A673 (cell line): ENCODE data around the gene LRRIQ3. TPM values are rescaled to one million over a fixed set of nuclear protein-coding genes. Genes with fewer than 3 reads are reported as not detected.

Experiments used
- BruUV-seq: library from RNA; stranded (reverse); fragments of 400-500 nt; replicated peaks from 2 replicates; lab custom pipeline; 2021; lab: Mats Ljungman, UMichigan
- CTCF ChIA-PET: fragments of 300-600 bp; sonication (Branson Sonifier 250); formaldehyde crosslinking; loops from one replicate; lab custom pipeline; 2022; ENCODE audit warnings: antibody characterized with exemption; lab: Charles Lee
- POLR2A ChIA-PET: fragments of 300-600 bp; sonication (Branson Sonifier 250); formaldehyde crosslinking; loops from one replicate; lab custom pipeline; 2022; ENCODE audit warnings: antibody characterized with exemption; ENCODE audit not compliant: low non-redundant PET; lab: Charles Lee
- DNase-seq: peaks from one replicate; pipeline ENCODE4 v3.0.0-alpha.2; 2015; ENCODE audit warnings: low spot score
- H3K27ac ChIP-seq: fragments of 200-600 bp; sonication (generic); 2 replicates; pipeline ENCODE4 v1.5.1; 2016; ENCODE audit warnings: mixed run types, low read depth, mild to moderate bottlenecking, mixed read lengths, antibody characterized with exemption, low read length; ENCODE audit not compliant: poor library complexity, severe bottlenecking
- H3K27me3 ChIP-seq: fragments of 200-600 bp; sonication (generic); replicated peaks from 2 replicates; pipeline ENCODE4 v1.6.1; 2017; ENCODE audit warnings: mixed run types, low read depth, mild to moderate bottlenecking, mixed read lengths, antibody characterized with exemption, low read length; ENCODE audit not compliant: insufficient read depth, poor library complexity
- H3K36me3 ChIP-seq: fragments of 200-600 bp; sonication (generic); 2 replicates; pipeline ENCODE4 v1.6.1; 2016; ENCODE audit warnings: mixed run types, mild to moderate bottlenecking, mixed read lengths, antibody characterized with exemption, low read length; ENCODE audit not compliant: insufficient read depth, poor library complexity, severe bottlenecking
- H3K4me1 ChIP-seq: fragments of 200-600 bp; sonication (generic); 2 replicates; pipeline ENCODE4 v1.6.1; 2017; ENCODE audit warnings: mixed run types, mild to moderate bottlenecking, mixed read lengths, antibody characterized with exemption, low read length; ENCODE audit not compliant: insufficient read depth, poor library complexity, severe bottlenecking
- H3K4me3 ChIP-seq: fragments of 200-600 bp; sonication (generic); 2 replicates; pipeline ENCODE4 v1.5.1; 2016; ENCODE audit warnings: low read depth, mixed run types, mild to moderate bottlenecking, mixed read lengths, low read length; ENCODE audit not compliant: poor library complexity, severe bottlenecking
- H3K9me3 ChIP-seq: fragments of 200-600 bp; sonication (generic); 2 replicates; pipeline ENCODE4 v1.6.1; 2016; ENCODE audit warnings: mixed run types, low read depth, mild to moderate bottlenecking, mixed read lengths, antibody characterized with exemption, low read length; ENCODE audit not compliant: poor library complexity, severe bottlenecking
- CTCF ChIP-seq: fragments of 300-800, 200-600 bp; sonication (generic); conservative IDR thresholded peaks from 2 replicates; pipeline ENCODE4 v1.5.1; 2017; ENCODE audit warnings: low read depth, mild to moderate bottlenecking, antibody characterized with exemption, low read length, moderate library complexity, mixed read lengths
- EZH2 ChIP-seq: fragments of 200-600 bp; sonication (generic); IDR thresholded peaks from 2 replicates; pipeline ENCODE4 v1.6.1; 2017; ENCODE audit warnings: borderline replicate concordance, low read depth, mild to moderate bottlenecking, mixed read lengths, antibody characterized with exemption, low read length; ENCODE audit not compliant: poor library complexity, severe bottlenecking
- intact Hi-C: fragments of 100-400 bp; cut with micrococcal nuclease; formaldehyde crosslinking; loops from one replicate; pipeline ENCODE4 v1.10.0; 2022; ENCODE audit not compliant: unreplicated experiment
- total RNA-seq: library from RNA; stranded (reverse); gene quantifications from 2 replicates; pipeline ENCODE4 v1.2.3, GENCODE V29; 2021

Gene LRRIQ3
- total RNA-seq, 1 experiment from 2014 or later, result 0.17 TPM

- no peak for DNase-seq
- no peak overlapping the region for H3K4me3 ChIP-seq
- no peaks in the 10 kb centered on the region for H3K27me3 ChIP-seq
- H3K27ac ChIP-seq, result no peak overlapping the region
- ChIA-PET POLR2A (no interaction called here), CTCF (no interaction called here)
- intact Hi-C loops, result no loop called here
- H3K36me3 ChIP-seq, result no peaks in the 10 kb centered on the region
- no TSS peak for BruUV-seq
- no peaks in the 10 kb centered on the region for H3K4me1 ChIP-seq
- TF ChIP-seq EZH2, result no peak
- TF ChIP-seq CTCF, result no peak
- no peaks in the 10 kb centered on the region for H3K9me3 ChIP-seq
These were observed 38.5 kb upstream of the LRRIQ3 start for GRCh38 chr1:74236440-74236839.

GRCh38 chr1:74235153-74235552, 37.2 kb upstream of the LRRIQ3 start, which contains the start of gene TNNI3K:
TNNI3K (plus strand) TSS chr1:74235387; CDS start chr1:74235452, 65 bp downstream.
- no peaks in the 10 kb centered on the region for H3K36me3 ChIP-seq
- H3K9me3 ChIP-seq, result no peaks in the 10 kb centered on the region
- intact Hi-C loops, result no loop called here
- TF ChIP-seq CTCF (no peak), EZH2 (no peak)
- H3K27me3 ChIP-seq, result no peaks in the 10 kb centered on the region
- no peaks in the 10 kb centered on the region for H3K4me1 ChIP-seq
- H3K27ac ChIP-seq, result no peak within 1 kb of the TSS
- no TSS peak for BruUV-seq
- CTCF ChIA-PET, result no interaction called here
- DNase-seq, result no peak
- H3K4me3 ChIP-seq, result no peak within 1 kb of the TSS
- POLR2A ChIA-PET, result no interaction called here

GRCh38 chr1:74223453-74223852, 25.5 kb upstream of the LRRIQ3 start:
- POLR2A ChIA-PET, result no interaction called here

More at GRCh38 chr1:74223453-74223852, 25.5 kb upstream of the LRRIQ3 start:
- H3K36me3 ChIP-seq, result no peaks in the 10 kb centered on the region
- no peaks in the 10 kb centered on the region for H3K27me3 ChIP-seq
- H3K9me3 ChIP-seq, result no peaks in the 10 kb centered on the region
- CTCF ChIA-PET, result no interaction called here
- no peak overlapping the region for H3K4me3 ChIP-seq
- no peaks in the 10 kb centered on the region for H3K4me1 ChIP-seq
- no peak for TF ChIP-seq CTCF
- intact Hi-C loops, result no loop called here
- no TSS peak for BruUV-seq
- DNase-seq, result no peak
- H3K27ac ChIP-seq, result no peak overlapping the region
